Erythroblast (primary cell): ENCODE data around the gene ANKMY1.

Experiments used
- GATA1 ChIP-seq: IDR thresholded peaks from 2 replicates; pipeline ENCODE4 v1.6.1; 2011; ENCODE audit warnings: low read depth, mild to moderate bottlenecking, control low read depth, low read length, moderate library complexity
- POLR2A ChIP-seq: IDR thresholded peaks from 2 replicates; pipeline ENCODE4 v1.6.1; 2011; ENCODE audit warnings: mild to moderate bottlenecking, low read length

GRCh38 chr2:240551288-240551687 is 6.5 kb downstream of the ANKMY1 start:
- TF ChIP-seq POLR2A, result no peak
- TF ChIP-seq GATA1, result no peak
